GM12864 (cell line): Measurements from ENCODE around the gene SPIRE1.
"Not testable (repeated sequence)": the region's sequence is repeated elsewhere in the genome, so short reads cannot be mapped to it uniquely, and the experiment has no call there.

ENCODE experiments used
- DNase-seq: peaks from one replicate; pipeline ENCODE4 v3.0.0-alpha.2; 2011; ENCODE audit warnings: low read depth
- H3K4me3 ChIP-seq: 2 replicates; pipeline ENCODE4 v1.5.1; 2011; ENCODE audit warnings: mild to moderate bottlenecking, low read depth, low read length, control low read depth
- TF ChIP-seq, protein P1 (sequence below): IDR thresholded peaks from 2 replicates; pipeline ENCODE4 v1.5.1; 2011; ENCODE audit warnings: low read depth, mild to moderate bottlenecking, moderate library complexity, low read length, control low read depth, inconsistent platforms; ENCODE audit errors: missing control alignments

The SPIRE1 gene

DNA sequence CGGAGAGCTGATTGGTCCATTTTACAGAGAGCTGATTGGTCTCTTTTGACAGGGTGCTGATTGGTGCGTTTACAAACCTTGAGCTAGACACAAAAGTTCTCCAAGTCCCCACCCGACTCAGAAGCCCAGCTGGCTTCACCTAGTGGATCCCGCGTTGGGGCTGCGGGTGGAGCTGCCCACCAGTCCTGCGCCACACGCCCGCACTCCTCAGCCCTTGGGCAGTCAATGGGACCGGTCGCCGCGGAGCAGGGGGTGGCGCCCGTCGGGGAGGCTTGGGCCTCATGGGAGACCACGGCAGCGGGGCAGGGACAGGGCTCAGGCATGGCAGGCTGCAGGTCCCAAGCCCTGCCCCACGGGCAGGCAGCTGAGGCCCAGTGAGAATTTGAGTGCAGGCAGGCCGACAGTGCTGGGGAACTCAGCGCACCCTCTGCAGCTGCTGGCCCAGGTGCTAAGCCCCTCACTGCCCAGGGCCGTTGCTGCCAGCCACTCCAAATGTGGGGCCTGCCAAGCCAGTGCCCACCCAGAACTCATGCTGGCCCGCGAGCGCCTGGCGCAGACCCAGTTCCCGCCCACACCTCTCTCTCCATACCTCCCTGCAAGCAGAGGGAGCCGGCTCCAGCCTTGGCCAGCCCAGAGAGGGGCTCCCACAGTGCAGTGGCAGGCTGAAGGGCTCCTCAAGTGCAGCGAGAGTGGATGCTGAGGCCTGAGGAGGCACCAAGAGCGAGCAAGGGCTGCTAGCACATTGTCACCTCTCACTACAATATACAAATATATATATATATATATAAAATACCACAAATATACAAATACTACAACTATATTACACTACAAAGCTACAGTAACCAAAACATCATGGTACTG, 100.7 kb downstream of the SPIRE1 start:
- no peak for DNase-seq
- H3K4me3 ChIP-seq: no peak overlapping the region
- TF ChIP-seq, protein P1, sequence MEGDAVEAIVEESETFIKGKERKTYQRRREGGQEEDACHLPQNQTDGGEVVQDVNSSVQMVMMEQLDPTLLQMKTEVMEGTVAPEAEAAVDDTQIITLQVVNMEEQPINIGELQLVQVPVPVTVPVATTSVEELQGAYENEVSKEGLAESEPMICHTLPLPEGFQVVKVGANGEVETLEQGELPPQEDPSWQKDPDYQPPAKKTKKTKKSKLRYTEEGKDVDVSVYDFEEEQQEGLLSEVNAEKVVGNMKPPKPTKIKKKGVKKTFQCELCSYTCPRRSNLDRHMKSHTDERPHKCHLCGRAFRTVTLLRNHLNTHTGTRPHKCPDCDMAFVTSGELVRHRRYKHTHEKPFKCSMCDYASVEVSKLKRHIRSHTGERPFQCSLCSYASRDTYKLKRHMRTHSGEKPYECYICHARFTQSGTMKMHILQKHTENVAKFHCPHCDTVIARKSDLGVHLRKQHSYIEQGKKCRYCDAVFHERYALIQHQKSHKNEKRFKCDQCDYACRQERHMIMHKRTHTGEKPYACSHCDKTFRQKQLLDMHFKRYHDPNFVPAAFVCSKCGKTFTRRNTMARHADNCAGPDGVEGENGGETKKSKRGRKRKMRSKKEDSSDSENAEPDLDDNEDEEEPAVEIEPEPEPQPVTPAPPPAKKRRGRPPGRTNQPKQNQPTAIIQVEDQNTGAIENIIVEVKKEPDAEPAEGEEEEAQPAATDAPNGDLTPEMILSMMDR: no peak

DNA sequence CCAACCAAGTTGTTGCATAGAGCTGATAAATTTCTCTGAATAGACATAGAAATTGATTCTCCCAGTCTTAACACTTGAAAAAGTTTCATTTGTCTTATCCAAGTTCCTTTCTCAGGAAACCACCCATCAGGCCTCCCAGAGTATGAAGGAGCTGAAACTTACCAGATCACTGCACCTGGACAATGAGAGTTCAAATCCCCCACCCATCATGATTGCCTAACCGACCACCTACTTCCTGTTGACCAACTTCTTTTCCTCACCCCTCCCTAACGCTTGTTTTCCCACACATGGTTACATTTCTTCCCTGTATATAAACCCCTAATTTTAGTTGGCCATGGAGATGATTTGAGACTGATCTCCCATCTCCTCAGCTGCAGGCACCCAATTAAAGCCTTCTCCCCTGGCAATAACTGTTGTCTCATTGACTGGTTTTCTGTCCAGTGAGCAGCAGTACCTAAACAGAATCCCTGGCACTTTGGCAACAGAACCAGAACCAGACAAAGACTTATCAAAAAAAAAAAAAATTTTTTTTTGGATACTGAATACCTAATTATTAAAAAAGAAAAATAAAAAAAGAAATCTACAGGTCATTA, 103.0 kb downstream of the SPIRE1 start:
- DNase-seq: no peak
- TF ChIP-seq, protein P1: no peak

DNA sequence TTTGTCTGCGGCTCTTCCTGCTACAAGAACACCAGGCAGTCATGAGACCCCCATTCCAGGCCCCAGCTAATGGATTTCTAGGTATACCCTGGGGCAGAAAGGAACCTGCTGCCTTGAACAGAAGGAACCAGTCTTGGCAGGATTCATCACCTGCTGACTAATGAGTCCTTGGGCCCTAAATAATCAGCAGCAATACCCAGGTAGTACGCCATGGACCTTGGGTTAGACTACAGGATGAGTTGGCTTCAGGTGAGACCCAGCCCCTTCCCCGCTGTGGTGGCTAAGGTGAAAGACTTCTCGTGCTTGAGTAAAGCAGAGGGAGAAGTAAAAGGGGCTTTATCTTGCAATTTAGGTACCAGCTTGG, 105.0 kb downstream of the SPIRE1 start:
- TF ChIP-seq, protein P1: no peak
- no peak for DNase-seq
- H3K4me3 ChIP-seq: no peak overlapping the region

More for the DNA sequence above, 103.0 kb downstream of the SPIRE1 start:
- no peak overlapping the region for H3K4me3 ChIP-seq

DNA sequence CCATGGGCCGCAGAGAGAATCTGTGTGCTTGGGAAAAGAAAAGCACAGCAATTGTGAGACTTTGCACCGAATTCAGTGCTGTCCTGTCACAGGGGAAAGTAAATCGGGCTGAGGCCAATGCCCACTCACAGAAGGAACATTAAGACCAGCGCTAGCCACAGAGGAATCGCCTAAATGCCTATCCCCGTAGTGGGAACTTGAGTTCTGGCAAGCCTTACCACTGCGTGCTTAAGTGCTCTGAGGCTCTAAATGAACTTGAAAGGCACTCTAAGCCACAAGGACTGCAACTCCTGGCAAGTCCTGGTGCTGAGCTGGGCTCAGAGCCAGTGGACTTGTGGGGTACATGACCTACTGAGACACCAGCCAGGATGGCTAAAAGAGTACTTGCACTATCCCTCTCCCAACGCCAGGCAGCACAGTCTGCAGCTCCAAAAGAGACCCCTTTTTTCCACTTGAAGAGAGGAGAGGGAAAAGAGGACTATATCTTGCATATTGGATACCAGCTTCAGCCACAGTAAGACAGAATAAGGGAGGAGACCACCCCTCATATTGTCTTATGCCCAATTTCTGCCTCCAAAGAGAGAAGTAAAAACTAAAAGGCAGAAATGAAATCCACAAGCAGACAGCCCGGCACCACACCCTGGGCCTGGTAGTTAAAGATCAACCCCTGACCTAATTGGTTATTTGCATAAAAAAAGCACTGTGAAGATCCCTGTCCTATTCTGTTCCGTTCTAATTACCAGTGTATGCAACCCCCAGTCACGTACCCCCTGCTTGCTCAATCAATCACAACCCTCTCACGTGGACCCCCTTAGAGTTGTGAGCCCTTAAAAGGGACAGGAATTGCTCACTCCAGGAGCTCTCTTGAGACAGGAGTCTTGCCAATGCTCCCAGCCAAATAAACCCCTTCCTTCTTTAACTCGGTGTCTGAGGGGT, 105.7 kb downstream of the SPIRE1 start:
- not testable (repeated sequence) for DNase-seq, H3K4me3 ChIP-seq

DNA sequence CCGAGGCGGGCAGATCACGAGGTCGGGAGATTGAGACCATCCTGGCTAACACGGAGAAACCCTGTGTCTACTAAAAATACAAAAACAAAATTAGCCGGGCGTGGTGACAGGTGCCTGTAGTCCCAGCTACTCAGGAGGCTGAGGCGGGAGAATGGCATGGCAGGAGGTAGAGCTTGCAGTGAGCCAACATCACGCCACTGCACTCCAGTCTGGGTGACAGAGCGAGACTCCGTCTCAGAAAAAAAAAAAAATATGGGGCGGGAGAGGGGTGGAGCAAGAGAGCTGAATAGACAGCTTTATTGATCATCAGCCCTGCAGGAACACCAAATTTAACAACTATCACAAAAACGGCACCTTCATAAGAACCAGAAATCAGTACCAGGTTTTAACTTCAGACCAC, 106.4 kb downstream of the SPIRE1 start:
- not testable (repeated sequence) for DNase-seq, H3K4me3 ChIP-seq

DNA sequence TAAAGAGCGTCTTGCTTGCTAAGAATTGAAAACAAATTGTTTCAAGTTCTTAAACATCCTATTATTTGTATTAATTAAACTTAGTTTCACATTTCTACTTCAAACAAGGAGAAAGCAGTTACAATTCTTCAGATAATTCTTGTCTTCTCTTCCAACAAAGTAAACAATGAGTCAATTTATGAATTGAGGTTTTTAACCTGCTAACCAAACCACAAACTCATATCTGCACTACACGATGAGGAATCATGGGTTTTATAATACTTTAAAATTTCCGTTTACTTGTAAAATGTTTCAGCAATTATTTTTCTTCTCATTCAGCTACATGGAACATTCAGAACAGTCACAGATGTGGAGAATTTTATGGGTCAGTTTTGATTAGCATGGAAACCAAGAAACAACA, 114.2 kb downstream of the SPIRE1 start:
- no peak overlapping the region for H3K4me3 ChIP-seq
- TF ChIP-seq, protein P1: no peak
- no peak for DNase-seq

DNA sequence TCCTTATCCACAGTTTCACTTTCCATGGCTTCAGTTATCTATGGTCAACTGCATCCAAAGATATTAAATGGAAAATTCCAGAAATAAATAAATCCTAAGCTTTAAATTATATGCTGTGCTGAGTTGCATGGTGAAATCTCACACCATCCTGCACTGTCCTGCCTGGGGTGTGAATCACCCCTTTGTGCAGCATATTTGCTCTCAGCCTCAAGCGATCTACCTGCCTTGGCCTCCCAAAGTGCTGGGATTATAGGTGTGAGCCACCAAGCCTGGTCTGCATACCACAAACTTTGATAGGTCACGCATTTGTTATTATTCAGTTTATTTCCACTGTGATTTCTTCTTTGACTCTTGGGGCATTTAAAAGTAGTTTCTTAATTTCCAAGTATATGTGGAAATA, 117.2 kb downstream of the SPIRE1 start:
- H3K4me3 ChIP-seq: no peak overlapping the region
- TF ChIP-seq, protein P1: no peak
- DNase-seq: no peak

DNA sequence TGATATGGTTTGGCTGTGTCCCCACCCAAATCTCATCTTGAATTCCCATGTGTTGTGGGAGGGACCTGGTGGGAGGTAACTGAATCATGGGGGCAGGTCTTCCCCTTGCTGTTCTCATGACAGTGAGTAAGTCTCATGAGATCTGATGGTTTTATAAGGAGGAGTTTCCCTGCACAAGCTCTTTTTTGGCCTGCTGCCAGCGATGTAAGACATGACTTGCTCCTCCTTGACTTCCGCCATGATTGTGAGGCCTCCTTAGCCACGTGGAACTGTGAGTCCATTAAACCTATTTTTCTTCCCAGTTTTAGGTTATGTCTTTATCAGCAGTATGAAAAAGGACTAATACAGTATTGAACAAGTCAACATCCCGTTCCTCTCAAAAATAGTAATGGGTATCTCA, 118.7 kb downstream of the SPIRE1 start:
- not testable (repeated sequence) for H3K4me3 ChIP-seq, DNase-seq
